MM.1S (cell line): ENCODE data around the gene APCDD1L.

Experiments used
- EZH2 ChIP-seq: fragments of 300-600 bp; sonication (generic); optimal IDR thresholded peaks from 2 replicates; pipeline ENCODE3; 2017; ENCODE audit warnings: low read depth, mild to moderate bottlenecking, antibody characterized with exemption, low read length, mixed read lengths
- EZH2phosphoT487 ChIP-seq: fragments of 300-600 bp; sonication (generic); IDR thresholded peaks from 2 replicates; pipeline ENCODE4 v1.6.1; 2018; ENCODE audit warnings: antibody characterized with exemption, low read length
- TF ChIP-seq, protein P1 (sequence below): fragments of 300-600 bp; sonication (generic); IDR thresholded peaks from 2 replicates; pipeline ENCODE4 v1.5.1; 2016; ENCODE audit warnings: antibody characterized with exemption, low read length, mixed read lengths

DNA sequence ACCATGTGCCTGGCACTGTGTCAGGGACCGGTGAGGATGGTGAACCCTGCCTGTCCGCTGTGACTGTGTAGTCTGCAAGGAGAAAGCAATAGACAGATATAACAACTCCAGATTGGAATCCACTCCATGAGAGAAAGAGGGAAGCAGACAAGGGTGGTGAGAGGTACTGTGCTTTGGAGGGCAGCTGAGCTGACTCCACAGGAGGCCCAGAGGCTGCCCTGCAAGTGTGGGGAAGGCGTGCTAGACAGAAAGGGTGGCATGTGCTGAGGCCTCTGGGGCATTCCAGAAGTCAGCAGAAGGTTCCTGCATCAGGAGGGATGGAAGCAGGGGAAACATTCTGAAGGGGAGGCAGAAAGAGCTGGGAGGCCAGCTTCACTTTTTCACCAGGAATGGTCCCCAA is 39.3 kb upstream of the APCDD1L start:
- no peak for TF ChIP-seq EZH2phosphoT487
- TF ChIP-seq, protein P1, sequence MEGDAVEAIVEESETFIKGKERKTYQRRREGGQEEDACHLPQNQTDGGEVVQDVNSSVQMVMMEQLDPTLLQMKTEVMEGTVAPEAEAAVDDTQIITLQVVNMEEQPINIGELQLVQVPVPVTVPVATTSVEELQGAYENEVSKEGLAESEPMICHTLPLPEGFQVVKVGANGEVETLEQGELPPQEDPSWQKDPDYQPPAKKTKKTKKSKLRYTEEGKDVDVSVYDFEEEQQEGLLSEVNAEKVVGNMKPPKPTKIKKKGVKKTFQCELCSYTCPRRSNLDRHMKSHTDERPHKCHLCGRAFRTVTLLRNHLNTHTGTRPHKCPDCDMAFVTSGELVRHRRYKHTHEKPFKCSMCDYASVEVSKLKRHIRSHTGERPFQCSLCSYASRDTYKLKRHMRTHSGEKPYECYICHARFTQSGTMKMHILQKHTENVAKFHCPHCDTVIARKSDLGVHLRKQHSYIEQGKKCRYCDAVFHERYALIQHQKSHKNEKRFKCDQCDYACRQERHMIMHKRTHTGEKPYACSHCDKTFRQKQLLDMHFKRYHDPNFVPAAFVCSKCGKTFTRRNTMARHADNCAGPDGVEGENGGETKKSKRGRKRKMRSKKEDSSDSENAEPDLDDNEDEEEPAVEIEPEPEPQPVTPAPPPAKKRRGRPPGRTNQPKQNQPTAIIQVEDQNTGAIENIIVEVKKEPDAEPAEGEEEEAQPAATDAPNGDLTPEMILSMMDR = no peak
- no peak for TF ChIP-seq EZH2
